ENCODE results near the gene SLC25A22. TPM values are rescaled to one million over a fixed set of nuclear protein-coding genes. Genes with fewer than 3 reads are reported as not detected.

Gene SLC25A22
- total RNA-seq, result 10 to 100 TPM in 3 of 4 donors, 1 to 10 TPM in 1; 7.5 to 21.9 (median 12.7) TPM

- ATAC-seq (ENCODE audit: low FRiP score), result peak; percentile 52
- peak in 2 of 3 donors; percentile 83 to 90 for TF ChIP-seq CTCF (IDR thresholded peaks at IDR 0.05)
- DNase-seq (ENCODE audit: low spot score), result no peak
Observed at GRCh38 chr11:798093-798713, at the start of gene SLC25A22. Gene SLC25A22, minus strand, starts transcription at chr11:798281. Its CDS starts 3,275 bp downstream, at chr11:795006.

- no peak for ATAC-seq (ENCODE audit: low FRiP score)
- TF ChIP-seq CTCF (IDR thresholded peaks at IDR 0.05), result no peak
- no peak for DNase-seq (ENCODE audit: low spot score)
Observed at GRCh38 chr11:847876-848275, 49.8 kb upstream of the SLC25A22 start.

- TF ChIP-seq CTCF (IDR thresholded peaks at IDR 0.05), result no peak
- DNase-seq (ENCODE audit: low spot score), result no peak
- ATAC-seq (ENCODE audit: low FRiP score), result no peak
Observed at GRCh38 chr11:846496-847098, 48.5 kb upstream of the SLC25A22 start.

GRCh38 chr11:845872-846495 is 47.9 kb upstream of the SLC25A22 start:
- ATAC-seq (ENCODE audit: low FRiP score) (no peak), DNase-seq (ENCODE audit: low spot score) (no peak)
- no peak for TF ChIP-seq CTCF (IDR thresholded peaks at IDR 0.05)

GRCh38 chr11:844693-845644 is 46.9 kb upstream of the SLC25A22 start:
- ATAC-seq (ENCODE audit: low FRiP score), result peak; percentile 55
- DNase-seq (ENCODE audit: low spot score), result peak; percentile 79
- TF ChIP-seq CTCF (IDR thresholded peaks at IDR 0.05), result no peak

GRCh38 chr11:843818-844692 is 46.0 kb upstream of the SLC25A22 start:
- ATAC-seq (ENCODE audit: low FRiP score) (peak; percentile 51), DNase-seq (ENCODE audit: low spot score) (peak; percentile 76)
- no peak for TF ChIP-seq CTCF (IDR thresholded peaks at IDR 0.05)
